HepG2 (cell line): Measurements from ENCODE around the gene WWC2. TPM values are rescaled to one million over a fixed set of nuclear protein-coding genes. Genes with fewer than 3 reads are reported as not detected.

Experiments used
- ATF4 ChIP-seq, 2 experiments: fragments of 450-650 bp in 1 of 2; sonication (generic) in 1 of 2; formaldehyde crosslinking; IDR thresholded peaks; 2 replicates each; pipeline versions ENCODE4 v1.5.0 to v1.8.0; 2020 to 2022; ENCODE audit warnings: mild to moderate bottlenecking in 1 of 2, missing genetic modification reagents in 1 of 2
- CREBL2 ChIP-seq: sonication (generic); formaldehyde crosslinking; IDR thresholded peaks from 2 replicates; pipeline ENCODE4 v1.8.1; 2023; ENCODE audit warnings: missing genetic modification reagents, mild to moderate bottlenecking, borderline replicate concordance
- HDAC2 ChIP-seq: sonication (generic); formaldehyde crosslinking; IDR thresholded peaks from 2 replicates; pipeline ENCODE4 v1.4.0; 2020; ENCODE audit warnings: missing genetic modification reagents
- POGZ ChIP-seq: sonication (generic); formaldehyde crosslinking; IDR thresholded peaks from 2 replicates; pipeline ENCODE4 v1.4.0; 2020; ENCODE audit warnings: mild to moderate bottlenecking, missing genetic modification reagents
- RBM22 ChIP-seq: fragments of 200-400 bp; formaldehyde crosslinking; optimal IDR thresholded peaks from 2 replicates; pipeline ENCODE3; 2017; ENCODE audit warnings: mild to moderate bottlenecking, low read length, moderate library complexity
- RNF219 ChIP-seq: sonication (generic); formaldehyde crosslinking; IDR thresholded peaks from 2 replicates; pipeline ENCODE4 v1.5.0; 2020; ENCODE audit warnings: mild to moderate bottlenecking, missing genetic modification reagents
- TCF12 ChIP-seq, 2 experiments: fragments of 450-650 bp in 1 of 2; sonication (generic) in 1 of 2; formaldehyde crosslinking in 1 of 2; IDR thresholded peaks; 2 replicates each; pipeline versions ENCODE4 v1.6.1 to v1.8.0; 2017 to 2022; ENCODE audit warnings: antibody characterized with exemption in 1 of 2, mild to moderate bottlenecking in 1 of 2, missing genetic modification reagents in 1 of 2, moderate library complexity in 1 of 2
- TEAD3 ChIP-seq: optimal IDR thresholded peaks from 2 replicates; pipeline ENCODE3; 2016; ENCODE audit warnings: borderline replicate concordance
- ZNF121 ChIP-seq: sonication (generic); formaldehyde crosslinking; IDR thresholded peaks from 2 replicates; pipeline ENCODE4 v1.5.0; 2020; ENCODE audit warnings: mild to moderate bottlenecking, missing genetic modification reagents
- ZNF253 ChIP-seq: sonication (generic); formaldehyde crosslinking; IDR thresholded peaks from 2 replicates; pipeline ENCODE4 v1.8.0; 2022; ENCODE audit warnings: mild to moderate bottlenecking, missing genetic modification reagents, borderline replicate concordance
- ZNF275 ChIP-seq: sonication (generic); formaldehyde crosslinking; IDR thresholded peaks from 2 replicates; pipeline ENCODE4 v1.8.0; 2022; ENCODE audit warnings: missing genetic modification reagents, mild to moderate bottlenecking, inconsistent platforms, borderline replicate concordance
- ZNF446 ChIP-seq: sonication (generic); formaldehyde crosslinking; IDR thresholded peaks from 2 replicates; pipeline ENCODE4 v1.5.0; 2020; ENCODE audit warnings: mild to moderate bottlenecking, missing genetic modification reagents
- ZSCAN5A ChIP-seq: sonication (generic); formaldehyde crosslinking; IDR thresholded peaks from 2 replicates; pipeline ENCODE4 v1.8.0; 2022; ENCODE audit warnings: mild to moderate bottlenecking, missing genetic modification reagents, borderline replicate concordance
- polyA plus RNA-seq, 8 experiments: library from polyadenylated mRNA; depleted of rRNA in 3 of 8; stranded (reverse) in 7 of 8; unstranded in 1 of 8; fragments of >200 nt; fragmentation: Illumina TruSeq in 4 of 8; extraction: Trizol in 4 of 8; gene quantifications; 2 replicates each; pipeline versions ENCODE4 v1.2.1 to v1.2.3, GENCODE V29; 2011 to 2016; ENCODE audit warnings: low read depth in 4 of 8, missing spikeins in 1 of 8, mixed read lengths in 1 of 8; ENCODE audit not compliant: insufficient read depth in 1 of 8
- total RNA-seq, 5 experiments: library from RNA; depleted of rRNA; stranded (reverse); fragments of >200 nt; fragmentation: Illumina TruSeq; extraction: Trizol; gene quantifications; 2 replicates each; pipeline ENCODE4 v1.2.3, GENCODE V29; 2016; ENCODE audit warnings: low read depth in 1 of 5

The WWC2 gene
- total and polyA plus RNA-seq, 2 of the 13 experiments (the other 11 are each of a cell fraction or from before 2014, with no cell fraction given) = 40.0 to 50.1 TPM

GRCh38 chr4:183139972-183140570, 41.0 kb downstream of the WWC2 start (continued):
- TF ChIP-seq TEAD3 (CRISPR knock-in tag) (peak; percentile 65), ZNF253 (no peak), ZNF275 (no peak), ZNF121 (CRISPR knock-in tag) (no peak), HDAC2 (CRISPR knock-in tag) (0 out of 2 replicates have a peak, but pooled peaks have one; percentile 30), ZSCAN5A (CRISPR knock-in tag) (no peak), ZNF446 (CRISPR knock-in tag) (no peak), RBM22 (no peak), CREBL2 (CRISPR knock-in tag) (no peak), POGZ (CRISPR knock-in tag) (no peak), ATF4 (CRISPR knock-in tag; IDR thresholded peaks at IDR 0.05) (no peak), TCF12 (IDR thresholded peaks at IDR 0.05) (no peak), TCF12 (CRISPR knock-in tag; IDR thresholded peaks at IDR 0.05) (no peak), RNF219 (CRISPR knock-in tag) (no peak)
